NCI-H446 (cell line): Measurements from ENCODE around the gene FIGN.

Source experiments
- DNase-seq, 2 experiments: peaks; one replicate each; lab custom pipeline; 2025; lab: John Stamatoyannopoulos, UW

The FIGN gene

GRCh38 chr2:163612332-163612731, 123.5 kb downstream of the FIGN start:
- no peak for DNase-seq

GRCh38 chr2:163611557-163611906, 124.3 kb downstream of the FIGN start:
- DNase-seq = no peak

GRCh38 chr2:163610817-163611556, 124.8 kb downstream of the FIGN start:
- DNase-seq = no peak

- no peak for DNase-seq
Observed at GRCh38 chr2:163607630-163608029, 128.2 kb downstream of the FIGN start.

- DNase-seq = no peak
Observed at GRCh38 chr2:163606878-163607277, 128.9 kb downstream of the FIGN start.

GRCh38 chr2:163605779-163606178, 130.0 kb downstream of the FIGN start:
- no peak for DNase-seq

- DNase-seq = no peak
Observed at GRCh38 chr2:163604941-163605555, 130.8 kb downstream of the FIGN start.

GRCh38 chr2:163602196-163602595, 133.6 kb downstream of the FIGN start:
- no peak for DNase-seq

GRCh38 chr2:163601377-163601776, 134.4 kb downstream of the FIGN start:
- DNase-seq = no peak

GRCh38 chr2:163600801-163601200, 135.0 kb downstream of the FIGN start:
- DNase-seq = no peak

- no peak for DNase-seq
Observed at GRCh38 chr2:163595028-163595427, 140.8 kb downstream of the FIGN start.

GRCh38 chr2:163594497-163594896, 141.3 kb downstream of the FIGN start:
- no peak for DNase-seq

GRCh38 chr2:163593982-163594381, 141.8 kb downstream of the FIGN start:
- DNase-seq = no peak

- DNase-seq = no peak
Observed at GRCh38 chr2:163592954-163593622, 142.7 kb downstream of the FIGN start.

GRCh38 chr2:163591461-163591860, 144.3 kb downstream of the FIGN start:
- no peak for DNase-seq

- DNase-seq = no peak
Observed at GRCh38 chr2:163580757-163581156, 155.1 kb downstream of the FIGN start.

GRCh38 chr2:163574309-163574708, 161.5 kb downstream of the FIGN start:
- no peak for DNase-seq

- no peak for DNase-seq
Observed at GRCh38 chr2:163573652-163574051, 162.2 kb downstream of the FIGN start.

GRCh38 chr2:163572850-163573249, 163.0 kb downstream of the FIGN start:
- DNase-seq = no peak

GRCh38 chr2:163571423-163572102, 164.2 kb downstream of the FIGN start:
- no peak for DNase-seq

GRCh38 chr2:163570391-163570790, 165.4 kb downstream of the FIGN start:
- no peak for DNase-seq

- no peak for DNase-seq
Observed at GRCh38 chr2:163565192-163565591, 170.6 kb downstream of the FIGN start.

- DNase-seq = no peak
Observed at GRCh38 chr2:163564236-163564635, 171.6 kb downstream of the FIGN start.
